GM19099 (cell line): ENCODE data around the gene SLC22A25.

Source experiments
- POLR2A ChIP-seq: IDR thresholded peaks from 3 replicates; pipeline ENCODE4 v1.6.1; 2011; ENCODE audit warnings: low read depth; ENCODE audit not compliant: insufficient read length; ENCODE audit errors: extremely low read depth

Gene SLC22A25

GRCh38 chr11:63243533-63243932, at the start of gene SLC22A25:
Gene SLC22A25, minus strand, starts transcription at chr11:63243599. Its CDS starts 13,947 bp downstream, at chr11:63229652.
- TF ChIP-seq POLR2A: no peak

DNA sequence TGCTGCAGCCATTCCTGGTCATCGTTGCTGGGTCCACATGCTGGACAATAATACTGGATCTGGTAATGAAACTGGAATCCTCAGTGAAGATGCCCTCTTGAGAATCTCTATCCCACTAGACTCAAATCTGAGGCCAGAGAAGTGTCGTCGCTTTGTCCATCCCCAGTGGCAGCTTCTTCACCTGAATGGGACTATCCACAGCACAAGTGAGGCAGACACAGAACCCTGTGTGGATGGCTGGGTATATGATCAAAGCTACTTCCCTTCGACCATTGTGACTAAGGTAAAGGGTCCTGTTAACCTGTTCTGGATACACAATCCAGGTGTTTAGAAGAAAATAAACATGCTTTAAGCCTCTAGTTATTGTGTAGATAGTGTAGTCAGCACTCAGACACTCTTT, 46.9 kb upstream of the SLC22A25 start:
- no peak for TF ChIP-seq POLR2A

DNA sequence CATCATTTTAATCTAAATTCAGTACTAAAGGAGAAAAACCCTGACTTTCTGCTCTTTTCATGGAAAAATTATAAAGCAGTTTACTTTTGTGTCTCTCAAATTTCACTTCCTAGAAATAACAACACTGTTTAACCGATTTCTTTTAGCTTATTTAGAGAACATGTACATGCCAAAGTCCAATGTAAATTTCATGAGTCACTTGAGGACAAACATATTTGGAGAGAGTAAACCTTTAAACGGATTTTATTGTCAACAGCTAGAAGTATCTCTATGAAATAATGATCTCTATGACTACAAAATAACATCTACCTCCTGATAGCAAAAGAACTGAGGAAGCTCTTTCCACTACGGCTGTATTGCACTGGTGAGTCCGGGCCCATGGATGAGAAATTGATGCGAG, 46.3 kb upstream of the SLC22A25 start:
- TF ChIP-seq POLR2A: no peak

GRCh38 chr11:63282579-63282978, 39.2 kb upstream of the SLC22A25 start:
- no peak for TF ChIP-seq POLR2A

DNA sequence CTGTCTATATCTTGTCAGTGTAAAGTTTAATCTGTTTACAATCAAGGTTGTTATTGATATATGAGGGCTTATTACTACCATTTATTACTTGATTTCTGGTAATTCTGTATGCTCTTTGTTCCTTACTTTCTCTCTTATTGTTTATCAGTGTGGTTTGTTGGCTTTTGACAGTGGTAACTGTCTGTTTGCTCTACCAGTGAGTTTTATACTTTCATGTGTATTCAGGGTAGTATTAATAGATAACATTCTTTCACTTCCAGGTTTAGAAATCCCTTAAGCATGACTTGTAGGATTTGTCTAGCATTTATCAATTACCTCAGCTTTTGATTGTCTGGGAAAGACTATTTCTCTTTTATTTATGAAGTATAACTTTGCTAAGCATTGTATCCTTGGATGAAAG, 37.5 kb upstream of the SLC22A25 start:
- TF ChIP-seq POLR2A: no peak

- no peak for TF ChIP-seq POLR2A
Observed at GRCh38 chr11:63277345-63277943, 34.0 kb upstream of the SLC22A25 start.

DNA sequence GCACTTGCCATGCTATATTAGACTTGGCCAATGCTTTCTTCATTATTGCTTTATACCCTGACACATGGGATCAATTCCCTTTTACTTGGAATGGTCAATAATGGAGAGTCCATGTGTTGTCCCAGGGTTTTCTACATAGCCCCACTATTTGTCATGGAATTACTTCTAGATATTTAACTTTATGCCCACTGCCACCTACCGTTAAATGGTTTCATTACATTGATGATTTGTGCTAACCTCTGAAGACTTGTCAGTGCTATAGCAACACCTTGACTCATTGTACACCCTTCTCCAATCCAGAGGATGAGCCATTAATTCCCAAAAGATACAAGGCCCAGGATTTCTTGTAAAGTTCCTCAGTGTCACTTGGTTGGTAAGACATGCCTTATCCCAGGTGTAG, 31.4 kb upstream of the SLC22A25 start:
- TF ChIP-seq POLR2A: no peak

GRCh38 chr11:63273685-63274084, 30.3 kb upstream of the SLC22A25 start:
- TF ChIP-seq POLR2A: no peak

- no peak for TF ChIP-seq POLR2A
Observed at GRCh38 chr11:63262547-63262946, 19.1 kb upstream of the SLC22A25 start.

DNA sequence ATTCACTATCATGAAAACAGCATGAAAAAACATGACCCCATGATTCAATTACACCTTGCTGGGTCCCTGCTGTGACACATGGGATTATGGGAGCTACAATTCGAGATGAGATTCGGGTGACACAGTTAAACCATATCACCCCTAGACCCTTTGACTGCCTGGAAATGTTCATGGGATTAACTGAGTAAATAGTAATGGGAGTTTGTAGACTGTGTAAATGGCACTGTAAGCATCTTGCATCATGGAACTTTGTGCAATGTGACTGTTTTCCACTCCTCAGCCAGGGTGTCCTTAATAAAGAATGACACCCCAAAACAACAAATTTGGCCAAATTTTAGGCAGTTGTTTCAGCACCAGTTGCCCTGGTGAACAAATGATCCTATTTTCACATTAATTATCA, 7.9 kb upstream of the SLC22A25 start:
- no peak for TF ChIP-seq POLR2A

GRCh38 chr11:63250162-63251050, 7.0 kb upstream of the SLC22A25 start:
- no peak for TF ChIP-seq POLR2A

DNA sequence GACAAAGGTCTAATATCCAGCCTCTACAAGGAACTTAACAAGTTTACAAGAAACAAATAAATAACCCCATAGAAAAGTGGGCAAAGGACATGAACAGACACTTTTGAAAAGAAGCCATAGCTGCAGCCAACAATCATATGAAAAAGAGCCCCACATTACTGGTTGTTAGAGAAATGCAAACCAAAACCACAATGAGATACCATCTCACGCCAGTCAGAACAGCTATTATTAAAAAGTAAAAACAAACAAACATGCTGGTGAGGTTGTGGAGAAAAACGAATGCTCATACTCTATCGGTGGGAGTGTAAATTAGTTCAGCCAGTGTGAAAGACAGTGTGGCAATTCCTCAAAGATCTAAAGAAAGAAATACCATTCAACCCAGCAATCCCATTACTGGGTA, 5.6 kb upstream of the SLC22A25 start:
- no peak for TF ChIP-seq POLR2A

DNA sequence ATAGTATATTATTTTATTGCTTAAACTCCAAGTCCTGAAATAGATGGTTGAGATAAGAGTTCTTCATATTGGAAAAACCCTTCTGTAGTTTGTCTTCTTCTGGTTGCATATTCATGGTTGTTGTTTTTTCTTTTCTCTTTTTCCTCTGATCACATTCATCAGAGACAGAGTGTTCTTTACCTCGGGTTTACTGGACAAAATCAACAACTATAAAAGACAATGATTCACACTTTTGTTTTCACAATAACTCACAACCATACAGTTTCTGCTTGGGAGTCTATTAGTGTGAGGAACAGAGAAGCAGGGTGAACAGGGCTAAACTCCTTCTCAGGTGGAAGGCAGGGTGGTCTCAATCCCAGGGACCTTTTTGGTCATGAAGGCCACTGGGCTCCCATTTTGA, 2.6 kb upstream of the SLC22A25 start:
- no peak for TF ChIP-seq POLR2A

DNA sequence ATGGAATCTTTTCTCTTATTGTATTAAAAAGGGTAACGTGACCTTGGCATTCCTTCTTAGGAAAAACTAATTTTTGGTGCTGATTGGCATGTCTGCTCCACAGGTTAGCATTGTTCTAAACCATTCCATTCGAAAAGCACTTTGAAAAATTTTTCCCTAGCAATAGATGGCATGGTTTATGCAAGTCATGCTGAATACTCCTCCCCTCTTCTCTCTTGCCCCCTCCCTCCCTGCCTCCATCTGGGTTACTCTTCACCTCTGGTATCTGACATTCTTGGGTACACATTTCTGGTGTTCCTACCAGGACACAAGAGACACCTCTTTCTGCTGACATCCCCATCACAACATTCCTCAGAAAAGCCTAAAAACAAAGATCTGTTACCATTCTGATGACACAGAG, 1.5 kb upstream of the SLC22A25 start:
- no peak for TF ChIP-seq POLR2A

DNA sequence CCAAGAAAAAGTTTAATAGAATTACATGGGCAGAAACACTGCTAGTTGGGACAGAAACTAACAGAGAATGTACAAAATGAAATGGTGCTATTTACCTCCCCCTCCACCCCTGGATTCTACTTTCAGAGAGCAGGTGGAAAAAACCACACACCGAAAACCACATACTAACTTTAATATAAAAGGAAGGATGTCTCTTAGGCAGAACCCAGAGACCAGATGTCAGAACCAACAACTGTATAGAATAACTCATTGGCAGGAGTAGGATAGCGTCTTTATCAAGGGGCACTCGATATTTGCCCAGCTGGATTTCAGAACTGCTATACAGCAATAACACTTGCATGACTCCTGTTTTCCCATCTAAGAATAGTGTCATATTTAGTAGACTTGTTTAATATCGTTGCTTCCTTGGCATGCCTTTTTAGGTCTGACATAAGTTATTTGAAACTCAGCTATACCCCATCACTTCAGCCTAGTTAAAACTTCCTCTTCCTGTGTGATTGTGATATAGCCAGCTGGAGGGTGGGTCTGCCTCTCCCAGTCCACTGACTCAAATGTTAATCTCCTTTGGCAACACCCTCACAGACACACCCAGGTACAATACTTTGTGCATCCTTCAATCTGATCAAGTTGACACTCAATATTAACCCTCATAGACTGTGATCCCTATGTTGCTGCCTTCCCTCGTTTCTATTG, 1.2 kb downstream of the SLC22A25 start:
- TF ChIP-seq POLR2A: no peak

DNA sequence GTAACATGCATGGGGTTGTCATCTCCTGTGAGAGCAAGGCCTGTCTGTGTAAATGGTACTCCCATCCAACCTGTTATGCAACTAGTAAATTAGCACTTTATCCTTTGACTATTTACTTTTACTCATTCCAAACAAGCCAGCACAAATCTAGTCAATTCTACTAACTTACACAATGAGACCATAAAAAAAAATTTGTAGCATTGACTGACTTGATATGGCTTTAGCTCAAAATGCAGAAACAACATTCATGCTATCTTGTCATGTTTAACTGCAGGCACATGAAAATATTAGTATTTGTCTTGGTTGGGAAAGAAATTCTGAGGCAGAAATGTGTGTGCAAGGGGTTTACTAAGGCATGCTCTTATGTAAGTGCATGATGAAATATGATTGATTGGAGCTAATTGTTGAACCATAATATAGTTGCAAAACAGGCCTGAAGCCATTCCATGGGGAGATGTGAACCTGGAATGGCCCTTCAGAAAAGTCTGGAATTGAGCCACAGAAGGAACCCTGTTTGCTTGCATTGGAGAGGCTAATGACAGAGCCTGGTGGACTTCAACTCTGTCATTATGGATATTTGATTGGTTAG, 2.5 kb downstream of the SLC22A25 start:
- TF ChIP-seq POLR2A: no peak

DNA sequence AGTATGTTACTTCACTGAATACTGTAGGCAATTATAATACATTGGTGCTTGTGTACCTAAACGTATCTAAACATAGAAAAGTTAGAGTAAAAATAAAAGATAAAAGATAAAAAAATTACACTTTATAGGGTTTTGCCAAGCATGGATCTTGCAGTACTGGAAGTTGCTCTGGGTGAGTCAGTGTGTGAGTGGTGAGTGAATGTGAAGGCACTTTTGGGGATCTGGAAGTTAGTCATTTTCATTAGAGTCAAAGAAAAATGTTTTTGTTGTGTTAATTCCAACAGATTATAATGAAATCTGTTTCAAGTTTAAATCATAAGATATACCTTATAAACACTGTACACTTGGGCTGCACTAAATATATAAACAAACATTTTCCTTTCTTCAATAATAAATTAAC, 3.3 kb downstream of the SLC22A25 start:
- no peak for TF ChIP-seq POLR2A
